HEK293T (cell line): ENCODE data around the gene ITPA.

Experiments
- ARNT ChIP-seq: fragments of 450-650 bp; IDR thresholded peaks from 2 replicates; pipeline ENCODE4 v1.6.1; 2017; ENCODE audit warnings: mild to moderate bottlenecking
- BHLHE40 ChIP-seq: fragments of 450-650 bp; IDR thresholded peaks from 2 replicates; pipeline ENCODE4 v1.6.1; 2016; ENCODE audit warnings: mild to moderate bottlenecking, moderate library complexity, borderline replicate concordance
- CTBP1 ChIP-seq: fragments of 450-650 bp; IDR thresholded peaks from 2 replicates; pipeline ENCODE4 v1.6.1; 2016; ENCODE audit warnings: borderline replicate concordance
- ELF4 ChIP-seq: fragments of 450-650 bp; IDR thresholded peaks from 2 replicates; pipeline ENCODE4 v1.6.1; 2017; ENCODE audit warnings: antibody characterized with exemption
- FOXK2 ChIP-seq: fragments of 450-650 bp; IDR thresholded peaks from 2 replicates; pipeline ENCODE4 v1.6.1; 2016; ENCODE audit warnings: mild to moderate bottlenecking
- FOXM1 ChIP-seq: fragments of 450-650 bp; IDR thresholded peaks from 2 replicates; pipeline ENCODE4 v1.6.1; 2017; ENCODE audit warnings: mild to moderate bottlenecking, borderline replicate concordance
- HDGF ChIP-seq: fragments of 450-650 bp; IDR thresholded peaks from 2 replicates; pipeline ENCODE4 v1.6.1; 2017; ENCODE audit warnings: antibody characterized with exemption, borderline replicate concordance
- LEF1 ChIP-seq: fragments of 450-650 bp; IDR thresholded peaks from 2 replicates; pipeline ENCODE4 v1.6.1; 2017; ENCODE audit warnings: mild to moderate bottlenecking, borderline replicate concordance
- NFRKB ChIP-seq: fragments of 450-650 bp; IDR thresholded peaks from 2 replicates; pipeline ENCODE4 v1.6.1; 2016; ENCODE audit warnings: mild to moderate bottlenecking, moderate library complexity
- SP1 ChIP-seq: fragments of 450-650 bp; IDR thresholded peaks from 2 replicates; pipeline ENCODE4 v1.6.1; 2017
- SUZ12 ChIP-seq: fragments of 450-650 bp; IDR thresholded peaks from 2 replicates; pipeline ENCODE4 v1.6.1; 2016; ENCODE audit warnings: mild to moderate bottlenecking
- TARDBP ChIP-seq: fragments of 450-650 bp; IDR thresholded peaks from 2 replicates; pipeline ENCODE4 v1.6.1; 2016
- ZNF384 ChIP-seq: fragments of 450-650 bp; IDR thresholded peaks from 2 replicates; pipeline ENCODE4 v1.6.1; 2016
- TF ChIP-seq, protein P1 (sequence below): fragments of 450-650 bp; IDR thresholded peaks from 2 replicates; pipeline ENCODE4 v1.6.1; 2016

DNA sequence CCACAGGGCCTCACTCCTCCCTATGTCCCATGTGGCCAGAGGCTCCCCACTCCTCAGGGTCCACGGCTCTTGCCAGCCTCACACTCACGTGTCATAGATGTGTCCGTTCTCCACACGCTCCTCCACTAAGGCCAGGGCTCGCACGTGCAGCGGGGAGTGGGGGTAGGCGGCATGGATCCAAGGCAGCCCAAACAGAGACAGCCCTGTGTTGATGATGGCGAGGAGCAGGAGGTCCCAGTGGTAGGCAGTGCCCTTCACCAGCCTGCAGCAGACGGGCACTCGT is 19.4 kb downstream of the ITPA start:
- TF ChIP-seq SP1: no peak
- TF ChIP-seq SUZ12: no peak
- no peak for TF ChIP-seq FOXM1
- TF ChIP-seq NFRKB: no peak
- TF ChIP-seq FOXK2: no peak
- no peak for TF ChIP-seq LEF1
- no peak for TF ChIP-seq ZNF384
- no peak for TF ChIP-seq ARNT
- TF ChIP-seq, protein P1, sequence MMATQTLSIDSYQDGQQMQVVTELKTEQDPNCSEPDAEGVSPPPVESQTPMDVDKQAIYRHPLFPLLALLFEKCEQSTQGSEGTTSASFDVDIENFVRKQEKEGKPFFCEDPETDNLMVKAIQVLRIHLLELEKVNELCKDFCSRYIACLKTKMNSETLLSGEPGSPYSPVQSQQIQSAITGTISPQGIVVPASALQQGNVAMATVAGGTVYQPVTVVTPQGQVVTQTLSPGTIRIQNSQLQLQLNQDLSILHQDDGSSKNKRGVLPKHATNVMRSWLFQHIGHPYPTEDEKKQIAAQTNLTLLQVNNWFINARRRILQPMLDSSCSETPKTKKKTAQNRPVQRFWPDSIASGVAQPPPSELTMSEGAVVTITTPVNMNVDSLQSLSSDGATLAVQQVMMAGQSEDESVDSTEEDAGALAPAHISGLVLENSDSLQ: no peak
- no peak for TF ChIP-seq BHLHE40
- no peak for TF ChIP-seq TARDBP
- TF ChIP-seq CTBP1: no peak
- TF ChIP-seq ELF4: no peak
- TF ChIP-seq HDGF: no peak
